Hepatocyte (in vitro differentiated cells): ENCODE data around the gene TNFRSF1B. TPM values are rescaled to one million over a fixed set of nuclear protein-coding genes. Genes with fewer than 3 reads are reported as not detected.

ENCODE experiments used
- DNase-seq: peaks from one replicate; pipeline ENCODE4 v3.0.0-alpha.2; 2016; ENCODE audit warnings: low spot score
- H2AFZ ChIP-seq: fragments of 200-600 bp; sonication (generic); 2 replicates; pipeline ENCODE4 v1.6.0; 2016; ENCODE audit warnings: antibody characterized with exemption, mild to moderate bottlenecking
- H3K27ac ChIP-seq: fragments of 200-600 bp; sonication (generic); 2 replicates; pipeline ENCODE4 v1.5.1; 2016; ENCODE audit warnings: mild to moderate bottlenecking
- H3K27me3 ChIP-seq: fragments of 200-600 bp; sonication (generic); 2 replicates; pipeline ENCODE4 v1.6.1; 2016
- H3K36me3 ChIP-seq: fragments of 200-600 bp; sonication (generic); replicated peaks from 2 replicates; pipeline ENCODE4 v1.5.1; 2016; ENCODE audit warnings: low read depth; ENCODE audit not compliant: insufficient read depth
- H3K4me1 ChIP-seq: fragments of 200-600 bp; sonication (generic); 2 replicates; pipeline ENCODE4 v1.5.1; 2016; ENCODE audit warnings: mild to moderate bottlenecking, moderate library complexity; ENCODE audit not compliant: insufficient read depth
- H3K4me2 ChIP-seq: fragments of 200-600 bp; sonication (generic); 2 replicates; pipeline ENCODE4 v1.6.0; 2016
- H3K4me3 ChIP-seq: fragments of 200-600 bp; sonication (generic); 2 replicates; pipeline ENCODE4 v1.5.1; 2016; ENCODE audit warnings: mild to moderate bottlenecking
- H3K79me2 ChIP-seq: fragments of 200-600 bp; sonication (generic); 2 replicates; pipeline ENCODE4 v1.6.0; 2017; ENCODE audit warnings: mild to moderate bottlenecking
- H3K9me2 ChIP-seq: fragments of 200-600 bp; sonication (generic); replicated peaks from 2 replicates; pipeline ENCODE4 v1.6.0; 2017; ENCODE audit warnings: mild to moderate bottlenecking; ENCODE audit not compliant: insufficient read depth
- H3K9me3 ChIP-seq: fragments of 200-600 bp; sonication (generic); 2 replicates; pipeline ENCODE4 v1.5.1; 2016; ENCODE audit warnings: low read depth, mild to moderate bottlenecking
- H4K20me1 ChIP-seq: fragments of 200-600 bp; sonication (generic); 2 replicates; pipeline ENCODE4 v1.6.0; 2016; ENCODE audit warnings: mild to moderate bottlenecking; ENCODE audit not compliant: insufficient read depth, poor library complexity, severe bottlenecking
- EZH2 ChIP-seq: fragments of 200-600 bp; sonication (generic); IDR thresholded peaks from 2 replicates; pipeline ENCODE4 v1.6.1; 2016; ENCODE audit warnings: antibody characterized with exemption, mild to moderate bottlenecking, borderline replicate concordance
- EZH2phosphoT487 ChIP-seq: fragments of 200-600 bp; sonication (generic); IDR thresholded peaks from one replicate; pipeline ENCODE4 v1.6.1; 2018; ENCODE audit warnings: antibody characterized with exemption, mild to moderate bottlenecking, low read depth, moderate library complexity; ENCODE audit not compliant: unreplicated experiment, severe bottlenecking
- WGBS: methylation state at CpG from one replicate; pipeline ENCODE4 v1.1.6; 2016; ENCODE audit warnings: low lambda C conversion rate; ENCODE audit errors: missing lambda C conversion rate; 5-methylcytosine and 5-hydroxymethylcytosine counted together
- polyA plus RNA-seq: library from polyadenylated mRNA; unstranded; fragments of >200 nt; fragmentation: Nextera tagmentation; extraction: Ambion mirVana; gene quantifications from 2 replicates; pipeline ENCODE4 v1.2.1, GENCODE V29; 2016
- total RNA-seq: library from RNA; depleted of rRNA; stranded (reverse); fragments of >200 nt; gene quantifications from 2 replicates; pipeline ENCODE4 v1.2.3, GENCODE V29; 2014
- TF ChIP-seq, protein P1 (sequence below): fragments of 200-600 bp; sonication (generic); IDR thresholded peaks from 2 replicates; pipeline ENCODE4 v1.5.1; 2016; ENCODE audit warnings: antibody characterized with exemption, mild to moderate bottlenecking; ENCODE audit not compliant: poor library complexity

Gene TNFRSF1B
- total and polyA plus RNA-seq, 2 experiments from 2014 or later: 4.3 to 13.4 TPM

- H3K27ac ChIP-seq: no peak overlapping the region
- H3K79me2 ChIP-seq: no peaks in the 10 kb centered on the region
These were observed 16.5 kb downstream of the TNFRSF1B start for GRCh38 chr1:12183095-12183794.

GRCh38 chr1:12184008-12184681 lies 17.4 kb downstream of the TNFRSF1B start:
- no peak overlapping the region for H3K4me3 ChIP-seq
- no peaks in the 10 kb centered on the region for H4K20me1 ChIP-seq
- peak overlapping the region; percentile 48 for H3K4me2 ChIP-seq
- peak overlapping the region; percentile 73 for H3K27ac ChIP-seq
- peak; percentile 65 for DNase-seq
- no peaks in the 10 kb centered on the region for H3K9me2 ChIP-seq
- peaks cover 19% of the 10 kb centered on the region for H3K4me1 ChIP-seq
- no peaks in the 10 kb centered on the region for H3K27me3 ChIP-seq
- TF ChIP-seq, protein P1, sequence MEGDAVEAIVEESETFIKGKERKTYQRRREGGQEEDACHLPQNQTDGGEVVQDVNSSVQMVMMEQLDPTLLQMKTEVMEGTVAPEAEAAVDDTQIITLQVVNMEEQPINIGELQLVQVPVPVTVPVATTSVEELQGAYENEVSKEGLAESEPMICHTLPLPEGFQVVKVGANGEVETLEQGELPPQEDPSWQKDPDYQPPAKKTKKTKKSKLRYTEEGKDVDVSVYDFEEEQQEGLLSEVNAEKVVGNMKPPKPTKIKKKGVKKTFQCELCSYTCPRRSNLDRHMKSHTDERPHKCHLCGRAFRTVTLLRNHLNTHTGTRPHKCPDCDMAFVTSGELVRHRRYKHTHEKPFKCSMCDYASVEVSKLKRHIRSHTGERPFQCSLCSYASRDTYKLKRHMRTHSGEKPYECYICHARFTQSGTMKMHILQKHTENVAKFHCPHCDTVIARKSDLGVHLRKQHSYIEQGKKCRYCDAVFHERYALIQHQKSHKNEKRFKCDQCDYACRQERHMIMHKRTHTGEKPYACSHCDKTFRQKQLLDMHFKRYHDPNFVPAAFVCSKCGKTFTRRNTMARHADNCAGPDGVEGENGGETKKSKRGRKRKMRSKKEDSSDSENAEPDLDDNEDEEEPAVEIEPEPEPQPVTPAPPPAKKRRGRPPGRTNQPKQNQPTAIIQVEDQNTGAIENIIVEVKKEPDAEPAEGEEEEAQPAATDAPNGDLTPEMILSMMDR: no peak
- TF ChIP-seq EZH2 (no peak), EZH2phosphoT487 (no peak)
- H3K36me3 ChIP-seq: no peaks in the 10 kb centered on the region
- no peaks in the 10 kb centered on the region for H3K79me2 ChIP-seq
- peak overlapping the region; percentile 5 for H2AFZ ChIP-seq
- WGBS: 22% methylated on average over 7 of the region's 10 CpGs
- no peaks in the 10 kb centered on the region for H3K9me3 ChIP-seq

More at GRCh38 chr1:12183095-12183794, 16.5 kb downstream of the TNFRSF1B start:
- Histone ChIP-seq H3K9me3 (no peaks in the 10 kb centered on the region), H3K27me3 (no peaks in the 10 kb centered on the region), H3K4me2 (no peak overlapping the region), H3K36me3 (no peaks in the 10 kb centered on the region), H2AFZ (no peak overlapping the region), H3K4me3 (no peak overlapping the region), H3K9me2 (no peaks in the 10 kb centered on the region), H3K4me1 (peaks cover 23% of the 10 kb centered on the region), H4K20me1 (no peaks in the 10 kb centered on the region)
- no peak for DNase-seq
- 81% methylated on average over 7 of the region's 7 CpGs for WGBS
- TF ChIP-seq EZH2phosphoT487 (no peak), EZH2 (no peak)
- TF ChIP-seq, protein P1: no peak

DNA sequence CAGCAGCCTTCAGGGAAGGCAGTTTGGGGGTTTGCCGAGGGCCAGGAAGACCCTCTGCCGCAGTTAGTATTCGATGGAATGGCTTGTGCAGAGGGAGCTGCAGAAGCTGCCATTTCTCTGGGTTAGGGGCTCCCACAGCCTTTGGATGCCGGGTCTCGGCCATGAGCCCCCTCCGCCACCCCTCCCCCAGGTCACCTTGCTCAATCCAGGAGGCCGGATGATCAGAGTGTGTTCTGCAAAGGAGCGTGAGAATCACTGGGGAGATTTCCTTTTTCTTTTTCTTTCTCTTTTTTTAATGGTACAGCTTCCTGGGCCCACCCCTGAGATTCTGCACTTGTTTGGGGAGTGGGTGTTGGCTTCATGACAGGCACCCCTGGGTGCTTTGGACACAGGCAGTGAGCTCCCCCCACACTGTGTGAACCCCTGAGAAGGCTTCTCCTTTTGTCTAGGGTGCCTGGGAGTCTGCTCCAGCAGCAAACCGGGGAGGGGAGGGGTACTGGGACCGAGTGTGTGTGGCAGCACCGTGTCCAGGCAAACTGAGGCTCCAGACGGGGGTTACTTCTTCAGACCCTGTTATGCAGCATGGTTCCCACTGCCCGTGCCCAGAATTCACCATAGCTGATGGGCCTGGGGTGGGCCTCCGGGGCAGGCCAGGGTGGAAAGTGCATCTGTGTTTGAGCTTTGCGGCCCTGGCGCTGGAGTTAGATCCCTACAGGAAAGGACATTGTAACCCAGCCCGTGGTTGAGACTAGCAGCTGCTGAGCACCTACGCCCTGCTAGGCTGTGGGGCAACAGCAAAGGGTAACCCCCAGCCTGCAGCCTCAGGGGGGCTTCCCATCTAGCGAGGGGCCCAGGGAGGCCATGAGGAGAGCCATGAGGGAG lies 18.5 kb downstream of the TNFRSF1B start:
- Histone ChIP-seq H3K79me2 (no peaks in the 10 kb centered on the region), H3K9me2 (no peaks in the 10 kb centered on the region), H3K27ac (peak overlapping the region; percentile 60), H3K4me1 (peaks cover 19% of the 10 kb centered on the region), H3K4me3 (no peak overlapping the region), H2AFZ (no peak overlapping the region), H3K4me2 (peak overlapping the region; percentile 48), H3K9me3 (no peaks in the 10 kb centered on the region), H3K36me3 (no peaks in the 10 kb centered on the region), H4K20me1 (no peaks in the 10 kb centered on the region), H3K27me3 (no peaks in the 10 kb centered on the region)
- WGBS: 87% methylated on average over 19 of the region's 19 CpGs
- no peak for TF ChIP-seq EZH2
- no peak for TF ChIP-seq EZH2phosphoT487
- TF ChIP-seq, protein P1: no peak
- no peak for DNase-seq
